BE2C (cell line): ENCODE measurements around the gene FFAR3.

Source experiments
- DNase-seq: peaks from one replicate; pipeline ENCODE4 v3.0.0-alpha.2; 2020
- H3K27me3 ChIP-seq: fragments of 250-450 bp; sonication (Bioruptor Pico); 2 replicates; pipeline ENCODE4 v1.5.1; 2020; ENCODE audit warnings: mild to moderate bottlenecking
- H3K36me3 ChIP-seq: fragments of 250-450 bp; sonication (Bioruptor Pico); 2 replicates; pipeline ENCODE4 v1.5.1; 2020; ENCODE audit warnings: mild to moderate bottlenecking
- H3K4me1 ChIP-seq: fragments of 250-450 bp; sonication (Bioruptor Pico); 2 replicates; pipeline ENCODE4 v1.5.1; 2020
- H3K4me3 ChIP-seq: 2 replicates; pipeline ENCODE4 v1.5.1; 2011; ENCODE audit warnings: low read depth, low read length
- H3K9me3 ChIP-seq: fragments of 250-450 bp; sonication (Bioruptor Pico); 2 replicates; pipeline ENCODE4 v1.5.1; 2020
- CTCF ChIP-seq: IDR thresholded peaks from 2 replicates; pipeline ENCODE4 v1.5.1; 2012; ENCODE audit warnings: mild to moderate bottlenecking, low read depth, low read length

Gene FFAR3

GRCh38 chr19:35328851-35329285 lies 29.4 kb upstream of the FFAR3 start, which contains the start of gene CD22:
Gene CD22 (plus strand): TSS chr19:35329187. CDS start chr19:35332041, 2,854 bp downstream.
- Histone ChIP-seq H3K4me1 (no peaks in the 10 kb centered on the region), H3K9me3 (no peaks in the 10 kb centered on the region), H3K27me3 (peaks cover 3% of the 10 kb centered on the region), H3K36me3 (no peaks in the 10 kb centered on the region), H3K4me3 (no peak within 1 kb of the TSS)
- no peak for DNase-seq
- TF ChIP-seq CTCF, result no peak

GRCh38 chr19:35329323-35329722 lies 28.9 kb upstream of the FFAR3 start:
- Histone ChIP-seq H3K4me3 (no peak overlapping the region), H3K4me1 (no peaks in the 10 kb centered on the region), H3K27me3 (peaks cover 3% of the 10 kb centered on the region), H3K9me3 (no peaks in the 10 kb centered on the region), H3K36me3 (no peaks in the 10 kb centered on the region)
- TF ChIP-seq CTCF, result no peak
- no peak for DNase-seq

GRCh38 chr19:35330475-35330874 lies 27.8 kb upstream of the FFAR3 start:
- DNase-seq, result no peak
- Histone ChIP-seq H3K9me3 (no peaks in the 10 kb centered on the region), H3K27me3 (peaks cover 3% of the 10 kb centered on the region), H3K4me1 (no peaks in the 10 kb centered on the region), H3K36me3 (no peaks in the 10 kb centered on the region), H3K4me3 (no peak overlapping the region)
- no peak for TF ChIP-seq CTCF

GRCh38 chr19:35331551-35332214 lies 26.6 kb upstream of the FFAR3 start:
- no peaks in the 10 kb centered on the region for H3K9me3 ChIP-seq

GRCh38 chr19:35332817-35333216 lies 25.4 kb upstream of the FFAR3 start:
- H3K36me3 ChIP-seq, result no peaks in the 10 kb centered on the region
- no peaks in the 10 kb centered on the region for H3K4me1 ChIP-seq
- H3K27me3 ChIP-seq, result no peaks in the 10 kb centered on the region
- no peak for TF ChIP-seq CTCF
- H3K9me3 ChIP-seq, result no peaks in the 10 kb centered on the region
- H3K4me3 ChIP-seq, result no peak overlapping the region
- no peak for DNase-seq

More at GRCh38 chr19:35331551-35332214, 26.6 kb upstream of the FFAR3 start:
- H3K4me1 ChIP-seq, result no peaks in the 10 kb centered on the region
- DNase-seq, result no peak
- no peaks in the 10 kb centered on the region; the same call in 1 of the 2 replicates for H3K27me3 ChIP-seq
- no peak for TF ChIP-seq CTCF
- no peak overlapping the region for H3K4me3 ChIP-seq
- no peaks in the 10 kb centered on the region for H3K36me3 ChIP-seq

- H3K36me3 ChIP-seq, result no peaks in the 10 kb centered on the region
- H3K27me3 ChIP-seq, result no peaks in the 10 kb centered on the region
- no peak for DNase-seq
- H3K4me1 ChIP-seq, result no peaks in the 10 kb centered on the region
- TF ChIP-seq CTCF, result no peak
- no peak overlapping the region for H3K4me3 ChIP-seq
- H3K9me3 ChIP-seq, result no peaks in the 10 kb centered on the region
These were observed 24.0 kb upstream of the FFAR3 start for GRCh38 chr19:35334144-35334753.
